H4 (cell line): ENCODE results near the gene CRYBG3. TPM values are rescaled to one million over a fixed set of nuclear protein-coding genes. Genes with fewer than 3 reads are reported as not detected.

Source experiments
- DNase-seq: peaks from one replicate; pipeline ENCODE4 v3.0.0-alpha.2; 2015; ENCODE audit warnings: low spot score
- total RNA-seq: library from RNA; depleted of rRNA; stranded (reverse); fragments of >200 nt; shearing (Covaris generic); gene quantifications from 2 replicates; pipeline ENCODE4 v1.2.3, GENCODE V29; 2014

Gene CRYBG3
- total RNA-seq, 1 experiment from 2014 or later: 8.2 TPM

- DNase-seq: no peak
Observed at GRCh38 chr3:97942801-97943546, 121.2 kb downstream of the CRYBG3 start.

GRCh38 chr3:97948351-97949109, 126.7 kb downstream of the CRYBG3 start:
- no peak for DNase-seq

GRCh38 chr3:97949110-97949485, 127.3 kb downstream of the CRYBG3 start:
- DNase-seq: no peak

- no peak for DNase-seq
Observed at GRCh38 chr3:97949743-97950142, 127.9 kb downstream of the CRYBG3 start.

GRCh38 chr3:97950360-97950759, 128.5 kb downstream of the CRYBG3 start:
- no peak for DNase-seq

GRCh38 chr3:97952280-97952679, 130.5 kb downstream of the CRYBG3 start:
- DNase-seq: no peak

GRCh38 chr3:97952872-97953271, 131.1 kb downstream of the CRYBG3 start:
- no peak for DNase-seq

GRCh38 chr3:97954228-97954827, 132.5 kb downstream of the CRYBG3 start:
- no peak for DNase-seq

GRCh38 chr3:97956051-97956450, 134.2 kb downstream of the CRYBG3 start:
- no peak for DNase-seq

GRCh38 chr3:97957617-97958311, 136.0 kb downstream of the CRYBG3 start:
- no peak for DNase-seq

GRCh38 chr3:97958396-97958795, 136.6 kb downstream of the CRYBG3 start:
- DNase-seq: no peak

- no peak for DNase-seq
Observed at GRCh38 chr3:97958796-97959195, 137.0 kb downstream of the CRYBG3 start.

- DNase-seq: no peak
Observed at GRCh38 chr3:97959872-97960271, 138.1 kb downstream of the CRYBG3 start.

- DNase-seq: no peak
Observed at GRCh38 chr3:97960551-97960950, 138.7 kb downstream of the CRYBG3 start.

GRCh38 chr3:97960993-97961766, 139.4 kb downstream of the CRYBG3 start:
- DNase-seq: no peak

- DNase-seq: no peak
Observed at GRCh38 chr3:97967966-97968365, 146.2 kb downstream of the CRYBG3 start.

GRCh38 chr3:97968376-97968775, 146.6 kb downstream of the CRYBG3 start:
- DNase-seq: no peak

- no peak for DNase-seq
Observed at GRCh38 chr3:97969541-97969940, 147.7 kb downstream of the CRYBG3 start.

GRCh38 chr3:97970156-97970555, 148.3 kb downstream of the CRYBG3 start:
- no peak for DNase-seq

GRCh38 chr3:97970956-97971620, 149.3 kb downstream of the CRYBG3 start:
- DNase-seq: no peak
